ENCODE results near the gene LELP1. TPM values are rescaled to one million over a fixed set of nuclear protein-coding genes. Genes with fewer than 3 reads are reported as not detected.

LELP1 gene
- not detected in 2 replicates for total RNA-seq (2014; rRNA removed; shearing (Covaris generic))

DNA sequence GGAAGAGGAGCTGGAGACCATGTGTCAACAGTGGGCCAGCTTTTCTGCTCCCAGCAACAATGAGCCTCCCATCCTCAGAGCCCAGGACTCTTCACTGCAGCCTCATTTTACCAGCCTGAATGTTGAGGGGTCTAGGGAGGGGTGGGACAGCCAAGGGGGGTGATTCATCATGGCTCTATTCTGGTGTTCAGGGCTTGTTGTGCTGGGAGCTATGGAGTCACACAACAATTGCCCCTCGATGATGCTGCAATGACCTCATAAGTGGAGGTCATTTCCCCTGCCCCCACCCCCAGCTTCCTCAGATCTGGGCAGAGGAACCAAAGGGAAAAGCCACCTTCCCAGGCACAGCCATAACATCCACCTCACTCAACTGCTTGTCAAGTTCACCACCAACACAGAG is at the start of gene LELP1:
TSS of gene LELP1 (plus strand) at position 301 of the 400 bp plus-strand sequence. CDS start 1,278 bp downstream, outside the sequence.
- no peak for DNase-seq (ENCODE audit: low read depth)

- no peak for DNase-seq (ENCODE audit: low read depth)
Observed at GRCh38 chr1:153155541-153155940, 47.7 kb upstream of the LELP1 start.

DNA sequence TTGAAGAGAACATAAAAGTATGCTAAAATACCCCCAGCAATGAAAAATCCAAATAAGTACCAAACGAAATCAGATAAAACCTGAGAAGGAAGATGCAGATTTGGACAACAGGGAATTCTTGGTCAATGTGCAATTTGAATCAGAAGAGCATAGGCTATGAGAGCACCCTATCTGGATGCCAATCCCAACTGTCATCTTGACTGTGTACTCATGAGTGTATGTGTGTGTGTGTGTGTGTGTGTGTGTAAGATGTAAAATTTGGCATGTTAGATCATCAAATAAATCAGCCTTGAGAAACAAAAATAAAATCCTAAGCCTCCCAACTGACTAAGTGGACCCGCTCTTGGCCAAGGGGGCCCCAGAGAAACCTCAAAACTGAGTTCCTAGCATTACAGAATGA is 34.5 kb upstream of the LELP1 start:
- no peak for DNase-seq (ENCODE audit: low read depth)

DNA sequence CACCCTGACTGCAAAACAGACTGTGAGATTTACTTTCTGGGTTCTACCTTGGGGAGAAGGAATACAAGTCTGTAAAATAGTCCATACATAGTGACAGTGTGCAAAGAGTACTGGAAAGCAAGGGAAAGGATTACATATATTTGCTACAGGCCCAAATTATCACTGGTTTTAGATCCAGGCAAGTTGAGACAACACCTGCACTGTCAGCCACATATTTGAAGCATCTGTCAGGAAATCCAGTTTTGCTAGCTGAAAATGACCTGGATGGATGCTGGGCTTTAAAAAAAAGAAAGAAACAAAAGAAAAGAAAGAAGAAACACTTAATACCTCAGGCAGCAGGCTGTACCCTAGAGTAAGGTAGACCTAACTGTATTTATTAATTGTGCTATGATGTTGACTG is 28.6 kb upstream of the LELP1 start:
- no peak for DNase-seq (ENCODE audit: low read depth)

DNA sequence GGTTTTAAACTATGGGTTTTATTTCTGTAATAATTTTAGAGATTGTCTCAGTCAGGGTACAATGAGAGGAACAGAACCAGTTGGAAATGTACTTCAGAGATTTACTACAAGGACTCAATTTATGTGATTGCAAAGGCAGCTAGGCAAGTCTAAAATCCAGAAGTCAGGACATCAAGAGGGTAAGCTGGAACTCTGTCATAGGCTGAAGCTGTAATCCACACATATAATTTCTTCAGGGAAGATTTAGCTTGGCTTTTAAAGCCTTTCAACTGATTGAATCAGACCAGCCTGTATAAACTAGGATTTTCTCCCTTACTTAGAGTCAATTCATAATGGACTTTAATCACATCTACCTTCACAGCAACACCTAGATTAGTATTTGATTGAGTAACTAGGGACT is 24.3 kb upstream of the LELP1 start:
- DNase-seq (ENCODE audit: low read depth) = no peak

DNA sequence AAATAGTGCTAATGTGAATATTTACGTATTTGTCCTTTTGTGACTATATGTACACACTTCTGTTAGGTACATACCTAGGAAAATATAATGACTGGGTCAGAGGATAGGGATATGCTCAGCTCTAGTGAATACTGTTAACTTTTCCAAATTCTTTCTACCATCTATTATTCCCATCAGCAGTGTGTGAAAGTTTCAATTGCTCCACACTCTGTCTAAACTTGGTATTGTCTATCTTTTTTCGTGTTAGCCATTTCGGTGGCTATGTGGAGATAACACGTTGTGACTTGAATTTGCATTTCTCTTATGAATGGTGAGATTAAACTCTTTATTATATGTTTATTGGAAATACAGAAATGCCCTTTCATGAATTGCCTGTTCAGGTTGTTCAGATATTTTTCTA is 22.7 kb upstream of the LELP1 start:
- DNase-seq (ENCODE audit: low read depth) = no peak

- DNase-seq (ENCODE audit: low read depth) = peak; percentile 23
Observed at GRCh38 chr1:153188301-153188700, 14.9 kb upstream of the LELP1 start.

DNA sequence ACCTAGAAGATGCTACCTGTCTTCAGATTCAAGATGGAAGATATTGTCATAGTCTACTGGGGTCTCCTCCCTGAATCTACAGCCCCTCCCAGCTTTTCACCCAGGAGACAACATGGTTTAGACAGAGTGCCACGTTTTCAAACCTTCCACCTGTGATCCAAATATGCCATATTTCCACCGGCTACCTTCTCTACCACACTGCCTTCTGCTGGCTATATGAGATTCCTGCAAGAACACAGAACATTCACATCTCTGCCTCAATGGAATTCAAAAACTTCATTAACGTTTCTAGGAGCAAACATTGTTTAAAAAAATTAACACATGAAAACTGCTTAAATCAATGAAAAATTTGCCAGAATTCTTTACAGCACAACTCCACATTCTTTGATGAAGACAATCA is 12.9 kb upstream of the LELP1 start:
- DNase-seq (ENCODE audit: low read depth) = no peak

- DNase-seq (ENCODE audit: low read depth) = peak; percentile 33
Observed at GRCh38 chr1:153192697-153193096, 10.5 kb upstream of the LELP1 start.

GRCh38 chr1:153194331-153195050 is 8.7 kb upstream of the LELP1 start:
- no peak for DNase-seq (ENCODE audit: low read depth)

DNA sequence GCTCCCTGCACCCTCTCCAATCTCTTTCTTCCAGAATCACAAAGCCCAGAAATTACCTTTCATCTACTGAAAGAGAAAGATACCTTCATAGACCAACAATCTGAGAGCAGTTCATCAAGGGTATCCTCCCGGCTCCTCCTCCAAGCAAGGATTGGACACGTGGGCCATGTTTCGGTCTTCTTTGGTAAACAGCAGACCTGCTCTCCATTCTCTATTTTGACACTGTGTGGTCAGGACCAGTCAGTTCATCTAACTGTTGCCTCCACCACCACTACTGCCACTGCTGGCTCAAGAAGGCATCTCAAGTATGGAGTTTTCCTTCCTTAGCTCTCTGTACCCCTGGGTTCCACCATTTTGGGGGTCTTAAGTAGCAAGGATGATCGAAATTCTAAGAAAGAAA is 8.0 kb upstream of the LELP1 start:
- DNase-seq (ENCODE audit: low read depth) = no peak

- no peak for DNase-seq (ENCODE audit: low read depth)
Observed at GRCh38 chr1:153202006-153202405, 1.2 kb upstream of the LELP1 start.

- DNase-seq (ENCODE audit: low read depth) = no peak
Observed at GRCh38 chr1:153206631-153207030, 3.4 kb downstream of the LELP1 start.

DNA sequence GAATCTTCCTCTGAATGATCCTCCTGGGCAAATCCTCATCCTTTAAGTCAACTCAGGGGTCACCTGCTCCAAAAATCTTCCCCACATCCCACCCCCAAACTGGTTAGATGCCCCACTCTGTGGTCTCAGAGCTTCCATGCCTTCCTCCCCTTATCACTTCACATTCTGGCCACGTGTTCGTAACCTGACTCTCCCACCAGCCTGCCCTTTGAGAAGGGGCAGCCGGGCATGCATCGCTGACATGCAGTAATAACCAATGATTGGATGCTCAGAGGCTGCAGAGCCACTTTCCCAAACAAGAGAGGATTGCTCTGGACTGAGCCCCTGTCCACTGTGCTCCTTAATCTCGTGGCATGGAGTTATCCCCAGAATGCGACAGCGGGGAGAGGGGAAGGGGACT is 7.0 kb downstream of the LELP1 start:
- no peak for DNase-seq (ENCODE audit: low read depth)

GRCh38 chr1:153212201-153212600 is 9.0 kb downstream of the LELP1 start:
- peak; percentile 39 for DNase-seq (ENCODE audit: low read depth)

DNA sequence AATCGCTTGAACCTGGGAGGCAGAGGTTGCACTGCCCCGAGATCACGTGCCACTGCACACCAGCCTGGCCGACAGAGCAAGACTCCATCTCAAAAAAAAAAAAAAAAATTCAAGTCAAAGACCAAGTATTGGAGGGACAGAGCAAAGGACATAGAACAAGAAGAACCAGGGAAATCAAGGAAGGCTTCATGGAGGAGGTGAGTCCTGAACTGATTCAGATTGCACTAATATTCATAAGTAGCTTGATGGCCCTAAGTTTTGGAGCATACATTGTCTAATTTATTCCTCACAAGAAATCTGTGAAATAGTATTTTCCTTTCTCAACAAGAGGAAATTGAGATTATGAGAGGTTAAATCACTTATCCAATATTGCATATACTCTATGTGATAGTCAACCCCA is 10.3 kb downstream of the LELP1 start:
- DNase-seq (ENCODE audit: low read depth) = no peak

DNA sequence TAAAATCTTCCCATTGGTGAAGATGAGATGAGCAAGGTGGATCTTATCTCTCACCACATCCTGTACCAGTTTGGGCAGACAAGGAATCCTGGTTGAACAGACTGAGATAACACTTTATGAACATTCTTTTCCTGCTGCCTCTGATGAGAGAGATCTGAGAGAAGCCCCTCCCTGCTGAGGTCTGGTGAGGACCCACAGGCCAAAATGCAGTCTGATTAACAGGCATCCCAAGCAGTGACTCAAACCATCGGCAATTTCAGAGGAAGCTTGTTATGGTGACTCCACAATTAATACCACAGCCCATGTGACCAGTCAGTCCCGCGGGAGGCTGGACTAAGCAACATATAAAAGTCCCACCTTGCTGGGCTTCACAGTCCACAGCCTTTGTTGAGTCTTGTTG is 14.0 kb downstream of the LELP1 start, which contains the start of gene PRR9:
TSS of gene PRR9 (plus strand) at position 373 of the 400 bp plus-strand sequence. CDS start 561 bp downstream, outside the sequence.
- DNase-seq (ENCODE audit: low read depth) = peak; percentile 69

GRCh38 chr1:153217744-153218416 is 14.7 kb downstream of the LELP1 start:
- no peak for DNase-seq (ENCODE audit: low read depth)

DNA sequence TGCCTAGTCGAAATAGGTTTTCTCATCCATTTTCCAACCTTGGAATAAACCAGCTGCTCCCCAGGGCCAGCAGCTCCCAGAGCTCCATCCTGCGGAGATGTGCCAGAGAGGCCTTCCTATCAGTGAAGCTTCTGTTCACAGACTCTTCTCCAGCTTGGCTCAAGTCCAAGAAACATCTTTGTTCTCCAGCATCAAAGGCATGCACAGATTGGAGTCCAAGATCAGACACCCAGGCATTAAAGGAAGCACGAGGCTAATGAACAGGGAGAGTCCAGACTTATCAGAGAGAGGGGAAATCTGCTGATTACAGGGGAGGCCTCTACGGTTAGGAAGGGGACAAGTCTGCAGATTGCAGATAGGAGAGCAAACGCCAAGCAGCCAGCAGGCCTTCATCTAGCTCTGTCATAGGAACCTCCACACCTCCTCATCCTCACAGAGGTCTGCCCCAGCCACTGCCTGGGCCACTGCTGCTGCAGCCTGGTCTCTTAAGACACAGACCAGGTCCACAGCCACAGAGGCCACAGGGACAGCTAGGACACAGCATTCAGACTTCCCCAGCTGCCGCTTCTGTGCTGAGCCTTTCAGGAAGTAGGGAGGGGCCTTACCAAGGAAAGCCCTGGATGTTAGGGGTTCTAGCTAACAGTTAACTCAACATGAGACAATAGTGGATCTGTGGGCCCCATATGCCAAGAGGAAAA is 17.5 kb downstream of the LELP1 start:
- no peak for DNase-seq (ENCODE audit: low read depth)

DNA sequence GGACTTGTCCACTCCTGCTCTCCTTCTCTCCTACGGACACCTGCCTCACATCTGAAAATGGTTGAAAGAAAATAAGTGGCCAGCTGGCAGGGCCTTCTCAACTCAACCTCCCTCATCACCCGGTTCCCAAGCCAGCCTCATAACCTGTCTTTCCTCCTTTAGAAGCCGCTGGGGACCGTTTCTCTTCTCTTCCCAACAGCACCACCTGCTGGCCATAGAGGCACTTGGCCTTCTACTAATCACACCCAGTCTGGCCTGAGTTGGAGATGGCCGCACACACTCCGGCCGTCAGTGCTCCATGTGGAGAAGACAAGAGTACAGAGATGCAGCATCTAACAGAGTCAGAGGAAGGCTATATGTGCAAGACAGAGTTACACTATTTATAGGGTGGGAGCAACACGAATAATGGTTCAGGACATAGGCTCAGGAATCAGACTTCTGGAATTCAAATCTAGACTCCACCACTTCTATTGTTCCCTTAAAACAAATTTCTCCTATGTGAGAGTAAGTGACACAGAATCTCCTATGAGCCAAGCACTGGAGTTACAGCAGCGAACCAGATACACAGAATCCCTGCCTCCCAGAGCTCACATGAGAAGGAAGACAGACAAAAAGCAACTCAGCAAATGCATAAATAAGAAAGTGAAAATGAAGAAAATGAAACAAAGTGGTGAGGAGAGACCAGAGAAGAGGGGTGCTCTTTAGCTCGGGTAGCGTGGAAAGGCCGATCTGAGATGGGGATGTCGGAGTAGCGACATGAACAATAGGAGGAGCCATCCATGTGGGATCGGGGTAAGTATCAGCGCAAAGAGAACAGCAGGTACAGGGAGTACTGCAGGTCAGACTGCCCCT is 20.0 kb downstream of the LELP1 start:
- peak; percentile 62 for DNase-seq (ENCODE audit: low read depth)

DNA sequence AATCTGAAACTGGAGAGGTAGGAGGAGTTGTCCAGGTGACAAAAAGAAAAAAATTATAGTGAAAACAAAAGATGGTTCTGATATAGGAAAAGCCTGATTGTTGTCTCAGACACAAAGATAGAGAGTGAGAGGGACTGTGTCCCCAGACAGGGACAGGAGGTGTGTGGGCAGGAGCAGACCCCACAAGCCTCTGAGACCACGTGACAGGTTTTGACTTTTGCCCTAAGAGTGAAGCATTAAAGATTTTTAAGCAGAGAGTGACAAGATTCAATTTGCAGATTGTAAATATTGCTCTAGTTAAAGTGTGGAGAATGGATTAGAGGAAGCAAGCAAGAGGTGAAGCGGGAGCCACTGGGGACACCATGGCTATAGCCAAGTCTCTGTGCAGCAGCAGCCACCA is 24.6 kb downstream of the LELP1 start:
- no peak for DNase-seq (ENCODE audit: low read depth)

DNA sequence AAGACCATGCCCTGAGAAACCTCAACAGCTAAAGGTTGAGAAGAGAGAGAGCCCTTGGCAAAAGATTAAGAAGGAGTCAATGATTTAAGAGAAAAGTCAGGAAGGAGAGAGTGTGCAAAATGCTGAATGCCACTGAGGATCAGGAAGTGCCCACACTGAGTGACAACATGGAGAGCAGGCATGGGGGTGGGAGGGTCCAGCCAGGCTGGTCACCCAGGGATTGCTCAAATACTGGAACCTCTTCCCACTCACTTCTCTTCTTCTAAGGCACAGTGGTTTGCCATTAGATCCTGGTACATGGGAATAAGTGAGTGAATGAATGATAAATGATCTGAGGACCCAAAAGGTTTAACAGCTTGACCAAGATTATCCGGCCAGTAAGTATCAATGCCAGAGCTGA is 25.3 kb downstream of the LELP1 start:
- no peak for DNase-seq (ENCODE audit: low read depth)
